HepG2 (cell line): ENCODE measurements around the gene STEAP2. TPM values are rescaled to one million over a fixed set of nuclear protein-coding genes. Genes with fewer than 3 reads are reported as not detected.
A peak's percentile ranks its signal among the peaks of the same experiment; 100 is the strongest.

Experiments used
- ARNT2 ChIP-seq: sonication (generic); formaldehyde crosslinking; IDR thresholded peaks from 2 replicates; pipeline ENCODE4 v1.8.0; 2022; ENCODE audit warnings: mild to moderate bottlenecking, low read depth, missing genetic modification reagents, moderate library complexity
- HMG20A ChIP-seq: IDR thresholded peaks from 2 replicates; pipeline ENCODE4 v1.6.1; 2016; ENCODE audit warnings: borderline replicate concordance
- NR0B2 ChIP-seq: sonication (generic); formaldehyde crosslinking; IDR thresholded peaks from 2 replicates; pipeline ENCODE4 v1.4.0; 2020; ENCODE audit warnings: mild to moderate bottlenecking, missing genetic modification reagents
- RELA ChIP-seq: sonication (generic); formaldehyde crosslinking; IDR thresholded peaks from 2 replicates; pipeline ENCODE4 v1.4.0; 2020; ENCODE audit warnings: missing genetic modification reagents
- THYN1 ChIP-seq: sonication (generic); formaldehyde crosslinking; IDR thresholded peaks from 2 replicates; pipeline ENCODE4 v1.8.1; 2023; ENCODE audit warnings: low read depth, mild to moderate bottlenecking, moderate library complexity, missing genetic modification reagents, borderline replicate concordance
- ZBTB8A ChIP-seq: sonication (generic); formaldehyde crosslinking; IDR thresholded peaks from 2 replicates; pipeline ENCODE4 v1.4.0; 2020; ENCODE audit warnings: mild to moderate bottlenecking, low read depth, missing genetic modification reagents, borderline replicate concordance
- ZFP36L1 ChIP-seq: sonication (generic); formaldehyde crosslinking; IDR thresholded peaks from 2 replicates; pipeline ENCODE4 v1.8.0; 2022; ENCODE audit warnings: mild to moderate bottlenecking, missing genetic modification reagents, moderate library complexity
- ZNF574 ChIP-seq: sonication (generic); formaldehyde crosslinking; IDR thresholded peaks from 2 replicates; pipeline ENCODE4 v1.4.0; 2020; ENCODE audit warnings: missing genetic modification reagents
- ZNF614 ChIP-seq: IDR thresholded peaks from 2 replicates; pipeline ENCODE4 v1.6.1; 2018; ENCODE audit warnings: missing biosample characterization, missing genetic modification reagents, inconsistent platforms, borderline replicate concordance
- ZSCAN21 ChIP-seq: sonication (generic); formaldehyde crosslinking; IDR thresholded peaks from 2 replicates; pipeline ENCODE4 v1.8.0; 2022; ENCODE audit warnings: mild to moderate bottlenecking, missing genetic modification reagents, moderate library complexity, borderline replicate concordance
- polyA plus RNA-seq, 8 experiments: library from polyadenylated mRNA; depleted of rRNA in 3 of 8; stranded (reverse) in 7 of 8; unstranded in 1 of 8; fragments of >200 nt; fragmentation: Illumina TruSeq in 4 of 8; extraction: Trizol in 4 of 8; gene quantifications; 2 replicates each; pipeline versions ENCODE4 v1.2.1 to v1.2.3, GENCODE V29; 2011 to 2016; ENCODE audit warnings: low read depth in 4 of 8, missing spikeins in 1 of 8, mixed read lengths in 1 of 8; ENCODE audit not compliant: insufficient read depth in 1 of 8
- total RNA-seq, 5 experiments: library from RNA; depleted of rRNA; stranded (reverse); fragments of >200 nt; fragmentation: Illumina TruSeq; extraction: Trizol; gene quantifications; 2 replicates each; pipeline ENCODE4 v1.2.3, GENCODE V29; 2016; ENCODE audit warnings: low read depth in 1 of 5
- TF ChIP-seq, protein P1 (sequence below): sonication (generic); formaldehyde crosslinking; conservative IDR thresholded peaks from 2 replicates; pipeline ENCODE4 v1.4.0; 2020; ENCODE audit warnings: mild to moderate bottlenecking, missing genetic modification reagents, moderate library complexity
- TF ChIP-seq, protein P2 (sequence below): sonication (generic); formaldehyde crosslinking; IDR thresholded peaks from 2 replicates; pipeline ENCODE4 v1.4.0; 2020; ENCODE audit warnings: mild to moderate bottlenecking, missing genetic modification reagents
- TF ChIP-seq, protein P3 (sequence below): sonication (generic); formaldehyde crosslinking; IDR thresholded peaks from 2 replicates; pipeline ENCODE4 v1.4.0; 2020; ENCODE audit warnings: missing genetic modification reagents
- TF ChIP-seq, protein P4 (sequence below): IDR thresholded peaks from 2 replicates; pipeline ENCODE4 v1.6.1; 2018; ENCODE audit warnings: missing genetic modification reagents

The STEAP2 gene
- total and polyA plus RNA-seq, 2 of the 13 experiments (the other 11 are each of a cell fraction or from before 2014, with no cell fraction given) = 4.3 to 4.4 TPM

DNA sequence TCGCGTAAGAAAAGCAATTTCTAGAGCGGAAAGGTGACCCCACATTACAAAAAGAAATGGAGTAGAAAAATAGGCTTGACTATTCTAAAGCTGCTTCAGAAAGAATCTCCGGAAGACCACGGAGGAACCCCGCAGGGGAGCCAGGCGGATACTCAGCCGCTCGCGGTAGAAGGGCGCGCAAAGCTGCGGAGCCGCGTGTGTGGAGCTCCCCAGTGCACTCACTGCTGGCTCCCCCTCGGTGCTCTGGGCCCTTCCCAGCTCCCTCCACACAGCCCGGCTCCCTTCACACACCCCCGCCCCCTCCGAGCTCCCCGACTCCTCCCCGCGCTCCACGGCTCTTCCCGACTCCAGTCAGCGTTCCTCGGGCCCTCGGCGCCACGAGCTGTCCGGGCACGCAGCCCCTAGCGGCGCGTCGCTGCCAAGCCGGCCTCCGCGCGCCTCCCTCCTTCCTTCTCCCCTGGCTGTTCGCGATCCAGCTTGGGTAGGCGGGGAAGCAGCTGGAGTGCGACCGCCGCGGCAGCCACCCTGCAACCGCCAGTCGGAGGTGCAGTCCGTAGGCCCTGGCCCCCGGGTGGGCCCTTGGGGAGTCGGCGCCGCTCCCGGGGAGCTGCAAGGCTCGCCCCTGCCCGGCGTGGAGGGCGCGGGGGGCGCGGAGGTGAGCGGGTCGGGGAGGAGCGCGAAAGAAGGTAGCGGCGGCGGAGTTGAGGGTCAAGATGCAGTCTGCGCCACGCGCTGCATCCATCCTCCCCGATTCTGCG is at the start of gene STEAP2 (continued):
- TF ChIP-seq, protein P1, sequence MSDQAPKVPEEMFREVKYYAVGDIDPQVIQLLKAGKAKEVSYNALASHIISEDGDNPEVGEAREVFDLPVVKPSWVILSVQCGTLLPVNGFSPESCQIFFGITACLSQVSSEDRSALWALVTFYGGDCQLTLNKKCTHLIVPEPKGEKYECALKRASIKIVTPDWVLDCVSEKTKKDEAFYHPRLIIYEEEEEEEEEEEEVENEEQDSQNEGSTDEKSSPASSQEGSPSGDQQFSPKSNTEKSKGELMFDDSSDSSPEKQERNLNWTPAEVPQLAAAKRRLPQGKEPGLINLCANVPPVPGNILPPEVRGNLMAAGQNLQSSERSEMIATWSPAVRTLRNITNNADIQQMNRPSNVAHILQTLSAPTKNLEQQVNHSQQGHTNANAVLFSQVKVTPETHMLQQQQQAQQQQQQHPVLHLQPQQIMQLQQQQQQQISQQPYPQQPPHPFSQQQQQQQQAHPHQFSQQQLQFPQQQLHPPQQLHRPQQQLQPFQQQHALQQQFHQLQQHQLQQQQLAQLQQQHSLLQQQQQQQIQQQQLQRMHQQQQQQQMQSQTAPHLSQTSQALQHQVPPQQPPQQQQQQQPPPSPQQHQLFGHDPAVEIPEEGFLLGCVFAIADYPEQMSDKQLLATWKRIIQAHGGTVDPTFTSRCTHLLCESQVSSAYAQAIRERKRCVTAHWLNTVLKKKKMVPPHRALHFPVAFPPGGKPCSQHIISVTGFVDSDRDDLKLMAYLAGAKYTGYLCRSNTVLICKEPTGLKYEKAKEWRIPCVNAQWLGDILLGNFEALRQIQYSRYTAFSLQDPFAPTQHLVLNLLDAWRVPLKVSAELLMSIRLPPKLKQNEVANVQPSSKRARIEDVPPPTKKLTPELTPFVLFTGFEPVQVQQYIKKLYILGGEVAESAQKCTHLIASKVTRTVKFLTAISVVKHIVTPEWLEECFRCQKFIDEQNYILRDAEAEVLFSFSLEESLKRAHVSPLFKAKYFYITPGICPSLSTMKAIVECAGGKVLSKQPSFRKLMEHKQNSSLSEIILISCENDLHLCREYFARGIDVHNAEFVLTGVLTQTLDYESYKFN (CRISPR knock-in tag) = peak; percentile 55
- TF ChIP-seq, protein P2, sequence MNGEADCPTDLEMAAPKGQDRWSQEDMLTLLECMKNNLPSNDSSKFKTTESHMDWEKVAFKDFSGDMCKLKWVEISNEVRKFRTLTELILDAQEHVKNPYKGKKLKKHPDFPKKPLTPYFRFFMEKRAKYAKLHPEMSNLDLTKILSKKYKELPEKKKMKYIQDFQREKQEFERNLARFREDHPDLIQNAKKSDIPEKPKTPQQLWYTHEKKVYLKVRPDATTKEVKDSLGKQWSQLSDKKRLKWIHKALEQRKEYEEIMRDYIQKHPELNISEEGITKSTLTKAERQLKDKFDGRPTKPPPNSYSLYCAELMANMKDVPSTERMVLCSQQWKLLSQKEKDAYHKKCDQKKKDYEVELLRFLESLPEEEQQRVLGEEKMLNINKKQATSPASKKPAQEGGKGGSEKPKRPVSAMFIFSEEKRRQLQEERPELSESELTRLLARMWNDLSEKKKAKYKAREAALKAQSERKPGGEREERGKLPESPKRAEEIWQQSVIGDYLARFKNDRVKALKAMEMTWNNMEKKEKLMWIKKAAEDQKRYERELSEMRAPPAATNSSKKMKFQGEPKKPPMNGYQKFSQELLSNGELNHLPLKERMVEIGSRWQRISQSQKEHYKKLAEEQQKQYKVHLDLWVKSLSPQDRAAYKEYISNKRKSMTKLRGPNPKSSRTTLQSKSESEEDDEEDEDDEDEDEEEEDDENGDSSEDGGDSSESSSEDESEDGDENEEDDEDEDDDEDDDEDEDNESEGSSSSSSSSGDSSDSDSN (CRISPR knock-in tag) = peak; percentile 100
- TF ChIP-seq, protein P3, sequence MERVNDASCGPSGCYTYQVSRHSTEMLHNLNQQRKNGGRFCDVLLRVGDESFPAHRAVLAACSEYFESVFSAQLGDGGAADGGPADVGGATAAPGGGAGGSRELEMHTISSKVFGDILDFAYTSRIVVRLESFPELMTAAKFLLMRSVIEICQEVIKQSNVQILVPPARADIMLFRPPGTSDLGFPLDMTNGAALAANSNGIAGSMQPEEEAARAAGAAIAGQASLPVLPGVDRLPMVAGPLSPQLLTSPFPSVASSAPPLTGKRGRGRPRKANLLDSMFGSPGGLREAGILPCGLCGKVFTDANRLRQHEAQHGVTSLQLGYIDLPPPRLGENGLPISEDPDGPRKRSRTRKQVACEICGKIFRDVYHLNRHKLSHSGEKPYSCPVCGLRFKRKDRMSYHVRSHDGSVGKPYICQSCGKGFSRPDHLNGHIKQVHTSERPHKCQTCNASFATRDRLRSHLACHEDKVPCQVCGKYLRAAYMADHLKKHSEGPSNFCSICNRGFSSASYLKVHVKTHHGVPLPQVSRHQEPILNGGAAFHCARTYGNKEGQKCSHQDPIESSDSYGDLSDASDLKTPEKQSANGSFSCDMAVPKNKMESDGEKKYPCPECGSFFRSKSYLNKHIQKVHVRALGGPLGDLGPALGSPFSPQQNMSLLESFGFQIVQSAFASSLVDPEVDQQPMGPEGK = peak; percentile 53; the same call in 1 of the 2 replicates
- TF ChIP-seq RELA (0 out of 2 replicates have a peak, but pooled peaks have one; percentile 32), ZBTB8A (CRISPR knock-in tag) (peak; percentile 25; the same call in 1 of the 2 replicates), ZNF614 (no peak), NR0B2 (CRISPR knock-in tag) (peak; percentile 92), ZNF574 (CRISPR knock-in tag) (peak; percentile 81), THYN1 (CRISPR knock-in tag) (0 out of 2 replicates have a peak, but pooled peaks have one; percentile 55), ARNT2 (CRISPR knock-in tag) (peak; percentile 92), ZFP36L1 (CRISPR knock-in tag) (peak; percentile 44; the same call in 1 of the 2 replicates), HMG20A (CRISPR knock-in tag) (peak; percentile 53; the same call in 1 of the 2 replicates), ZSCAN21 (peak; percentile 90)
- TF ChIP-seq, protein P4, sequence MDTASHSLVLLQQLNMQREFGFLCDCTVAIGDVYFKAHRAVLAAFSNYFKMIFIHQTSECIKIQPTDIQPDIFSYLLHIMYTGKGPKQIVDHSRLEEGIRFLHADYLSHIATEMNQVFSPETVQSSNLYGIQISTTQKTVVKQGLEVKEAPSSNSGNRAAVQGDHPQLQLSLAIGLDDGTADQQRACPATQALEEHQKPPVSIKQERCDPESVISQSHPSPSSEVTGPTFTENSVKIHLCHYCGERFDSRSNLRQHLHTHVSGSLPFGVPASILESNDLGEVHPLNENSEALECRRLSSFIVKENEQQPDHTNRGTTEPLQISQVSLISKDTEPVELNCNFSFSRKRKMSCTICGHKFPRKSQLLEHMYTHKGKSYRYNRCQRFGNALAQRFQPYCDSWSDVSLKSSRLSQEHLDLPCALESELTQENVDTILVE = 0 out of 2 replicates have a peak, but pooled peaks have one; percentile 55
